BLaER1 (cell line): Measurements from ENCODE around the gene CHN1.

ENCODE experiments used
- H3K27ac ChIP-seq: shearing (Covaris generic); formaldehyde crosslinking; 2 replicates; pipeline ENCODE4 v1.8.1; 2022
- H3K27me3 ChIP-seq: shearing (Covaris generic); formaldehyde crosslinking; 2 replicates; pipeline ENCODE4 v1.8.1; 2022
- H3K36me3 ChIP-seq: shearing (Covaris generic); formaldehyde crosslinking; 2 replicates; pipeline ENCODE4 v1.8.1; 2022
- H3K4me1 ChIP-seq: shearing (Covaris generic); formaldehyde crosslinking; 2 replicates; pipeline ENCODE4 v1.8.1; 2022
- H3K4me2 ChIP-seq: shearing (Covaris generic); formaldehyde crosslinking; 2 replicates; pipeline ENCODE4 v1.8.1; 2022
- H3K4me3 ChIP-seq: shearing (Covaris generic); formaldehyde crosslinking; 2 replicates; pipeline ENCODE4 v1.8.1; 2022
- H3K9ac ChIP-seq: shearing (Covaris generic); formaldehyde crosslinking; 2 replicates; pipeline ENCODE4 v1.8.1; 2022
- H3K9me3 ChIP-seq: shearing (Covaris generic); formaldehyde crosslinking; 2 replicates; pipeline ENCODE4 v1.8.1; 2022
- H4K20me1 ChIP-seq: shearing (Covaris generic); formaldehyde crosslinking; 2 replicates; pipeline ENCODE4 v1.8.1; 2022
- Cebpa-rat ChIP-seq: shearing (Covaris generic); IDR thresholded peaks from 2 replicates; pipeline ENCODE4 v1.8.1; 2022

CHN1 gene

DNA sequence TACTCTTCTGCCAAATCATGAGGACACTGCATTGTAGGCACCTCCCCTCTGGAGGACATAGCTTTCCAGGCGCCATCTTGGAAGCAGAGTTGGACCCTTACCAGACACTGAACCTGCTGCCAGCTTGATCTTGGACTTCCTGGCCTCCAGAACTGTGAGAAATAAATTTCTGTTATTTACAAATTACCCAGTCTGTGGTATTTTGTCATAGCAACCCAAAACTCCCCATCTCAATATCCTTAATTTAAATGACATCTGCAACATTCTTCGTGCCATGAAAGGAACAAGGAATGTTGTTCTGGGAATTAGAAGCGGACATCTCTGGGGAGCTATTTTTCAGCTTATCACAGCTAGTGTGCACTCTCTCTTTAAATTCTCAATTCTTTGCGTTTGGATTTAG lies 183.6 kb downstream of the CHN1 start:
- Histone ChIP-seq H3K36me3 (no peaks in the 10 kb centered on the region), H3K27ac (no peak overlapping the region), H3K9ac (no peak overlapping the region), H3K4me1 (no peaks in the 10 kb centered on the region), H3K27me3 (no peaks in the 10 kb centered on the region), H4K20me1 (no peaks in the 10 kb centered on the region), H3K4me3 (no peak overlapping the region), H3K9me3 (no peaks in the 10 kb centered on the region), H3K4me2 (no peak overlapping the region)
- no peak for TF ChIP-seq Cebpa-rat

DNA sequence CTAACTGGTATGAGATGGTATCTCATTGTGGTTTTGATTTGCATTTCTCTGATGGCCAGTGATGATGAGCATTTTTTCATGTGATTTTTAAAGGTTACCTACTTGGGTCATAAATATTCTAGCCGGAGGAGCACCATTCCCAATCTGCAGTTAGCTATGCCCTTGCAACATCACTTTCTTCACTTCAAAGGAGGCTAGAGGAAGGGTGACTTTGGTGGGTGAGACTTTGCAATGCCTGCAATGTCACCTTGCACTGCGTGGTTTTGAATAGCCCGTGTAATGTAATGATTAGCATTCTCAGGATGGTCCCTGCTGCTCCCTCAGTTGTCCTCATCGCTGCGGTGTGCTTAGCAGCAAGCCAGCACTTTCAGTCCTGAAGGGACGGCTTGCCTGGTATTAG lies 184.8 kb downstream of the CHN1 start:
- H4K20me1 ChIP-seq, result no peaks in the 10 kb centered on the region
- no peak for TF ChIP-seq Cebpa-rat
- no peaks in the 10 kb centered on the region for H3K4me1 ChIP-seq
- no peak overlapping the region for H3K4me2 ChIP-seq
- H3K27me3 ChIP-seq, result no peaks in the 10 kb centered on the region
- H3K27ac ChIP-seq, result no peak overlapping the region
- no peak overlapping the region for H3K9ac ChIP-seq
- no peaks in the 10 kb centered on the region for H3K36me3 ChIP-seq
- H3K9me3 ChIP-seq, result no peaks in the 10 kb centered on the region
- H3K4me3 ChIP-seq, result no peak overlapping the region

DNA sequence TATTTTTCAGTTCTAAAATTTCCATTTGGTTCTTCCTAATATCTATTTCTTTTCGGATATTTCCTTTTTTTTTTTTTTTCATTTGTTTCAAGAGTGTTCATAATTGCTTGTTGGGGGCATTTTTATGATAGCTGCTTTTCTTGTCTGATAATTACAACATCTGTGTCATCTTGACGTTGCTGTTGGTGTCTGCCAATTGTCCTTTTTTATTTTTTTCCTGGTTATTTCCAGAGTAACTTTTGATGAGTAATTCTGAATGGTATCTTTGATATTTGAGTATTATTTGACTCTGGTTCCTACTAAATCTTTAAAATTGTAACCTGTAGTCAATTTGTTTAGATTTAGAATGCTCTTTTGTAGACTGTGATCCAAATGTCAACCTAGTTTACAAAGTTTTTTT lies 189.7 kb downstream of the CHN1 start:
- H3K27ac ChIP-seq, result no peak overlapping the region
- H3K36me3 ChIP-seq, result no peaks in the 10 kb centered on the region
- H3K4me2 ChIP-seq, result no peak overlapping the region
- no peaks in the 10 kb centered on the region for H3K9me3 ChIP-seq
- no peaks in the 10 kb centered on the region for H3K27me3 ChIP-seq
- TF ChIP-seq Cebpa-rat, result no peak
- no peak overlapping the region for H3K9ac ChIP-seq
- H4K20me1 ChIP-seq, result no peaks in the 10 kb centered on the region
- H3K4me1 ChIP-seq, result peaks cover 5% of the 10 kb centered on the region; the same call in 1 of the 2 replicates
- no peak overlapping the region for H3K4me3 ChIP-seq

DNA sequence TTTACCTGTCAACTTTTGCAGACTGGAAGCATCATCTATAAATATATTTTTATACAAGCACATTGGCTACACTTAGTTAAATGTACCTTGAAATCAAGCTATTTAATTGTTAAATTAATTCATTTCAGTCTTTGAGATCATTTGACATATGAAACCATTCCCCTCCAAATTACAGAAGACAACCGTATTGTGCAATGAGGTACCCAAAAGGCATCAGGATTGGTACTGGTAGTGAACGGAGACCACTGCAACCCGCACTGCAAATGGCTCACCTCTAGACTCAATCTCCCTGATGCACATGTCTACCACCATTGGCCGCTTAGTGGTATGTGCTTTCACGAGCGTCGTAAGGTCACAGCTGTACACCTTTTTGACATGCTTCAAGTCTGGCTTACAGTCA lies 193.1 kb downstream of the CHN1 start:
- no peaks in the 10 kb centered on the region for H3K9me3 ChIP-seq
- H3K36me3 ChIP-seq, result no peaks in the 10 kb centered on the region
- H3K4me3 ChIP-seq, result no peak overlapping the region
- H3K4me1 ChIP-seq, result peaks cover 14% of the 10 kb centered on the region
- no peak overlapping the region for H3K9ac ChIP-seq
- H3K27ac ChIP-seq, result no peak overlapping the region
- no peaks in the 10 kb centered on the region for H3K27me3 ChIP-seq
- no peaks in the 10 kb centered on the region for H4K20me1 ChIP-seq
- peak overlapping the region; percentile 33 for H3K4me2 ChIP-seq
- TF ChIP-seq Cebpa-rat, result no peak

DNA sequence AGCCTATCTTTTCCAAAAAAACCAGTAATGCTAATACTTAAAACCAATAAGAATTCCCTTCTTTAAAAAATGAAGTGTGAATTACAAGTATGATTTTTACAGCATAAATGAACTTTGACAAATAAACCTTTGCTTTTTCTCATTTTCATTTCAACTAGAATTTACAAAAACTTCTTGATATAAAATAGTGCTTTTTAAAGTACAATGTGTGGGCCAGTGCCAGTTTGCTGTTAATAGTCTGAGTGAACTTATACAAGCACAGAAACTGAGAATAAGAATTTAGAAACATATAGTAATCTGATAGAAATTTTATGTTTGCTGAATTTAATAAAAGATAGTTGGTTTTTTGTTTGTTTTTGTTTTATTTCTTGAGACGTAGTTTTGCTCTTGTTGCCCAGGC lies 197.2 kb downstream of the CHN1 start:
- Histone ChIP-seq H3K9me3 (no peaks in the 10 kb centered on the region), H3K4me1 (peaks cover 20% of the 10 kb centered on the region), H3K9ac (no peak overlapping the region), H3K27ac (no peak overlapping the region), H3K4me3 (no peak overlapping the region), H3K27me3 (no peaks in the 10 kb centered on the region), H4K20me1 (no peaks in the 10 kb centered on the region), H3K4me2 (no peak overlapping the region), H3K36me3 (no peaks in the 10 kb centered on the region)
- TF ChIP-seq Cebpa-rat, result no peak

DNA sequence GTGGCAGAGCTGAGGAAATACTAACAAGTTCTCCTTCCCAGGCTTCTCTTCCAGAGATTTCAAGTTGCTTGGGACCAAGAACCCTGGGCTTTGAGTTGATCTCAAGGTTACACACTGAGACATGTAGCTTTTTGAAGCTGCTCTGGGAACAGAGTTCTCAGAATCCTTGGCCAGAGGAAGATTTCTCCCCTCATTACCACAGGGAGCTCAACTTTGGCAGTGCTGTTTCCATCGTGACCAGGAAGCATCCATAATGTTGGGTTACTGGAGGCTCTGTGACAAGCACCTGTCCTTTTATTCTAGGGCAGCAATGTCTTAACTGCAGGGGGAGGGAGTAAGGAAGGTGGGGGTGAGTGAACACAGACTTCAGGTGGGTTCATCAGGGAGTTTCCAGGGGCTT lies 199.4 kb downstream of the CHN1 start:
- no peaks in the 10 kb centered on the region for H3K27me3 ChIP-seq
- H3K4me3 ChIP-seq, result no peak overlapping the region
- no peak for TF ChIP-seq Cebpa-rat
- no peaks in the 10 kb centered on the region for H4K20me1 ChIP-seq
- H3K4me1 ChIP-seq, result peaks cover 16% of the 10 kb centered on the region
- no peak overlapping the region for H3K4me2 ChIP-seq
- H3K9ac ChIP-seq, result no peak overlapping the region
- no peaks in the 10 kb centered on the region for H3K9me3 ChIP-seq
- H3K27ac ChIP-seq, result no peak overlapping the region
- H3K36me3 ChIP-seq, result no peaks in the 10 kb centered on the region

DNA sequence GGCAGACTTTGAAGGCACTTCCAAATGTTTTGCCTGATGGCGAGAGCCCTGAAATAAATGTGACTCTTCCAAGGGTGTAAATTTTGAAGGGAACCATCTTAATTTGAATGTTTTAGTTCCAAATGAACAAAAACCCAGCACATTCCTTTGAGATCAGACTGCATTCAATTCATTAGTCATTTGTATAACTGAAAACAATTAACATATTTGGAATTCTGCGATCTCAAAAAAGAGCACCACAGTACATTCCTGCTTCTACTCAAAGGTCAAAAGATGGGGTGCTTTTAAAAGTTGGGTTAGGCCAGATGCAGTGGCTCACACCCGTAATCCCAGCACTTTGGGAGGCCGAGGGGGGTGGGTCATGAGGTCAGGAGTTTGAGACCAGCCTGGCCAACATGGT lies 202.7 kb downstream of the CHN1 start:
- Histone ChIP-seq H3K36me3 (no peaks in the 10 kb centered on the region), H4K20me1 (no peaks in the 10 kb centered on the region), H3K4me1 (peaks cover 17% of the 10 kb centered on the region), H3K4me3 (no peak overlapping the region), H3K27ac (no peak overlapping the region), H3K27me3 (no peaks in the 10 kb centered on the region), H3K4me2 (no peak overlapping the region), H3K9me3 (no peaks in the 10 kb centered on the region), H3K9ac (no peak overlapping the region)
- TF ChIP-seq Cebpa-rat, result no peak

DNA sequence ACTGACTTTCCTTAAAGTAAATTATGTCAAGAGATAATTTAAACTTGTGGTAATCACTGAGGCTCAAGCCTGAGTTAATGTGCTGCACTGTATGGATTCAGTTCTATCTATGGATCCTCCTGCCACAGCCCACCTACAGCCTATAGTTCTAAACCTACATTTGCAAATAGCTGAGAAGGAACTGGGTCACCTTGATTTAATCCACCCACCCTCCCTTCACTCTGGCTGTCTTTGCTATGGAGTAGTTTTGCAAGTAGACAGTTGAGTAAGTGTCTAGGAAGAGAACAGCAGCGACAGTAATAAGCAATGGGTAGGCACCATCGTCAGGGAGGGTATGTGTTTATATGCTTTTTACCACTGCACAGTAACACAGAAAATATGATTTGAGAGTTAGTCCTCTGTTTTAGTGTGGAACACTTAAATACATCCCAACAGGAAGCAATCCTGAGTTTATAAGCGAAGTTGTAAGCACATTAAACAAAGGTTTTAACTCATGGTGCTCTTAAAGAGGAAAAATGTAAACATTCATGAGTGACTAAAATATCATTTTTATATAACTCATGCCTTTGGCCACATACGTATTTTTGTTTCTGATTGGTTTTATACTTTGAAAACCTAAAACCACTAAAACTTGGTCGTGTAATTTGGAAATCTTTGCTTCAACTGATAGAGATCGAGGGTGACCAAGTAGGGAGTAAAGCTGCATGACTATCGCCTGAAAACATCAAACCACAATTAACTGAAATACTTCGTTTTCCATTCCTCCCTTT lies 204.6 kb downstream of the CHN1 start:
- H3K4me1 ChIP-seq, result peaks cover 7% of the 10 kb centered on the region; the same call in 1 of the 2 replicates
- no peaks in the 10 kb centered on the region for H3K36me3 ChIP-seq
- H3K27me3 ChIP-seq, result no peaks in the 10 kb centered on the region
- no peak overlapping the region for H3K4me2 ChIP-seq
- no peak overlapping the region for H3K9ac ChIP-seq
- H4K20me1 ChIP-seq, result no peaks in the 10 kb centered on the region
- no peaks in the 10 kb centered on the region for H3K9me3 ChIP-seq
- no peak overlapping the region for H3K4me3 ChIP-seq
- no peak overlapping the region for H3K27ac ChIP-seq
- no peak for TF ChIP-seq Cebpa-rat

DNA sequence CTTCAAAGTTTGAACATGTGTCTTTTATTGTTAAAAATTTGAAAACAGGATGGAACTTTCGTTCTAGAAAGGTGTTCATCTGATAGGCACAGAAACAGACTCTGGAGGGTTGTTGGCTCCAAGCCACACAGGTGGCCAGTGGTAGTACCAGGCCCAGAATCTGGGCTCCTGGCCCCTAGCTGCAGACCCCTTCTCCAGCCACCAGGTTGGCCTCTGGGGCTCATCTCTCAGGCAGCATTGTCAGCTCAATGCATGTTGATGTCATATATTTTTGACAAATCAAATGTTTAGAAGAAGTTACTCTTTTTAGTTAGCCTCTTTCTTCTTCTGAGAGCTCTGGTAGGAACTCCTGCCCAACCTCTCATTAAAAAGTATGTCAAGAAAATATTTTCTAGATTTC lies 206.4 kb downstream of the CHN1 start:
- H3K9ac ChIP-seq, result no peak overlapping the region
- peaks cover 7% of the 10 kb centered on the region; the same call in 1 of the 2 replicates for H3K4me1 ChIP-seq
- no peak overlapping the region for H3K27ac ChIP-seq
- H3K4me3 ChIP-seq, result no peak overlapping the region
- H3K27me3 ChIP-seq, result no peaks in the 10 kb centered on the region
- no peak overlapping the region for H3K4me2 ChIP-seq
- no peak for TF ChIP-seq Cebpa-rat
- H3K9me3 ChIP-seq, result no peaks in the 10 kb centered on the region
- no peaks in the 10 kb centered on the region for H3K36me3 ChIP-seq
- no peaks in the 10 kb centered on the region for H4K20me1 ChIP-seq

DNA sequence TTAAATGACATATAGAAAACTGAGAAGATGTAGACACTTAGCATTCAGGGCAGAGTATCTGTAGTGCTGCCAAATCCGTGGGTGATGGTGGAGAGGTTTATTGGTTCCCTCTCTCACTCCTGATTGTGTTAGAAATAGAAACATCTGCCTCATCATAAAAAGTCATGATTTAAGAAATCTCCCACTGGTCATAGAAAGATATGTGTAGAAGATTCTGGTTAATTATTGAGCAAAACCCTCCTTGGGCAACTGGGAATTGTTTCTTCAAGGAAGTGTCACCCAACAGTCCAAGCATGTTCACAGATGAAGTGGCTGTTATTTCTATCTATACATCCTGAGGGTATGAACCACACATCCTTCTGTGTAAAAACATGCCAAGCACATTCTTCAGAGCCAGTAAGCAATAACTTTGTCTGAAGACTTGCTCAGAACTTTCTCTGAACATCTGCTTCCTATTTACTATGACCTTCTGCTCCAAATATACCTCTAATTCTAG lies 207.4 kb downstream of the CHN1 start:
- TF ChIP-seq Cebpa-rat, result no peak
- peaks cover 7% of the 10 kb centered on the region; the same call in 1 of the 2 replicates for H3K4me1 ChIP-seq
- H3K27me3 ChIP-seq, result no peaks in the 10 kb centered on the region
- H3K9me3 ChIP-seq, result no peaks in the 10 kb centered on the region
- no peak overlapping the region for H3K27ac ChIP-seq
- H3K4me2 ChIP-seq, result no peak overlapping the region
- H4K20me1 ChIP-seq, result no peaks in the 10 kb centered on the region
- H3K4me3 ChIP-seq, result no peak overlapping the region
- no peaks in the 10 kb centered on the region for H3K36me3 ChIP-seq
- no peak overlapping the region for H3K9ac ChIP-seq

DNA sequence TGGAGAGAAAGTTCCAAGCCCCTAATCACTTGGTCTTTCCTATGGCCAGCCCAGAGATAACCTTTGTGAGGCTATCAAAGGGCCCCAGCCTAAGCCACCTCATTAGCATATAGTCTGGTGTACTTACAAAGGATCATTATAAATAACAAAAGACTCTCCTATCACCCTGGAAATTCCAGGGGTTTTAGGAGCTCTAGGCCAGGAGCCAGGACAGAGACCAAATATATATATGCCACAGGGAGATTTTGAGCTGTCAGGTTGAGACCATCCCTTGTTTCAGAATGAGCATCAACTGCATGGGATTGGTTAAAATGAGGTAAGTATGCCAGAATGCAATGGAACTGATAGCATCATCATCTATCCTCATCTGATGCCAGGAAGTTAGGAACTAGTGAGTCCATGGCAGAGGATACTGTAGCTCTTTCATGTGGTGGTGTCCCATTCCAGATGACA lies 208.8 kb downstream of the CHN1 start:
- Histone ChIP-seq H3K9me3 (no peaks in the 10 kb centered on the region), H3K27me3 (no peaks in the 10 kb centered on the region), H3K36me3 (no peaks in the 10 kb centered on the region), H3K9ac (no peak overlapping the region), H3K4me2 (no peak overlapping the region), H4K20me1 (no peaks in the 10 kb centered on the region), H3K4me3 (no peak overlapping the region), H3K27ac (no peak overlapping the region), H3K4me1 (peaks cover 7% of the 10 kb centered on the region; the same call in 1 of the 2 replicates)
- no peak for TF ChIP-seq Cebpa-rat
